ENCODE data around the gene STXBP5. TPM values are rescaled to one million over a fixed set of nuclear protein-coding genes. Genes with fewer than 3 reads are reported as not detected.

STXBP5 gene
- total and polyA plus RNA-seq, 2 of the 13 experiments (the other 11 are each of a cell fraction or from before 2014, with no cell fraction given), result 8.8 to 19.4 TPM

- no peak overlapping the region for H3K4me3 ChIP-seq (replicated peaks in 1 of 3; ENCODE audit: insufficient read depth in 1 of 3, low read depth in 2 of 3, low read length in 3 of 3)
- H3K4me2 ChIP-seq (ENCODE audit: low read depth, low read length), result no peak overlapping the region
- no peaks in the 10 kb centered on the region for H3K4me1 ChIP-seq (ENCODE audit: insufficient read depth, low read length)
- TF ChIP-seq ZNF17 (CRISPR knock-in tag; IDR thresholded peaks at IDR 0.05) (no peak), ZNF292 (CRISPR knock-in tag; IDR thresholded peaks at IDR 0.05; ENCODE audit: borderline replicate concordance, low read depth) (no peak), RFX3 (CRISPR knock-in tag; IDR thresholded peaks at IDR 0.05) (no peak), ZNF383 (CRISPR knock-in tag; IDR thresholded peaks at IDR 0.05; ENCODE audit: borderline replicate concordance) (no peak), ZSCAN31 (CRISPR knock-in tag; IDR thresholded peaks at IDR 0.05; ENCODE audit: low read depth) (no peak)
- 89% methylated on average over 6 of the region's 6 CpGs for WGBS (ENCODE audit: low lambda C conversion rate)
- in situ Hi-C loops (cut with HindIII; ENCODE audit: extremely low pct_ligation_motif_present, low pct_unique_long_range_greater_than_20kb) (loop anchor here (25.0 kb wide), 1 partner anchor 777 kb away; no protein-coding TSS in a partner anchor), intact Hi-C loops (cut with micrococcal nuclease; ENCODE audit: unreplicated experiment) (no loop called here)
- H4K20me1 ChIP-seq (ENCODE audit: insufficient read depth, low read length), result no peaks in the 10 kb centered on the region; the same call in 1 of the 2 replicates
- H3K27ac ChIP-seq (ENCODE audit: extremely low read length, insufficient read depth, low read length), result no peak overlapping the region
- ChIA-PET POLR2A (no interaction called here), CTCF (ENCODE audit: low intra/inter-chr PET ratio, low total read pairs) (no interaction called here)
- DNase-seq (ENCODE audit: low spot score) (no peak), FAIRE-seq (no peak), ATAC-seq (no peak)
- H3K9ac ChIP-seq (ENCODE audit: insufficient read depth, low read depth, low read length), result no peak overlapping the region
- no TSS peak for BruUV-seq (replicated peaks)
- no peaks in the 10 kb centered on the region for H3K27me3 ChIP-seq (ENCODE audit: control insufficient read depth in 1 of 2, insufficient read depth in 2 of 2, low read length in 2 of 2)
- H3K79me2 ChIP-seq (ENCODE audit: insufficient read depth, low read length), result no peaks in the 10 kb centered on the region
- H2AFZ ChIP-seq (ENCODE audit: low read length), result no peak overlapping the region
- H3K9me3 ChIP-seq (ENCODE audit: low read length), result no peaks in the 10 kb centered on the region
- peaks cover 4 to 7% of the 10 kb centered on the region in 2 experiments for H3K36me3 ChIP-seq (replicated peaks in 1 of 2; ENCODE audit: control insufficient read depth in 1 of 2, insufficient read depth in 2 of 2, low read length in 2 of 2)
These were observed 180.8 kb downstream of the STXBP5 start for GRCh38 chr6:147384737-147385710.

- DNase-seq (ENCODE audit: low spot score) (no peak), ATAC-seq (no peak), FAIRE-seq (no peak)
- WGBS (ENCODE audit: low lambda C conversion rate), result 96% methylated on average over 1 of the region's 1 CpG
- in situ Hi-C loops (cut with HindIII; ENCODE audit: extremely low pct_ligation_motif_present, low pct_unique_long_range_greater_than_20kb) (loop anchor here (25.0 kb wide), 1 partner anchor 773 kb away; no protein-coding TSS in a partner anchor), intact Hi-C loops (cut with micrococcal nuclease; ENCODE audit: unreplicated experiment) (no loop called here)
- no peaks in the 10 kb centered on the region for H3K9me3 ChIP-seq (ENCODE audit: low read length)
- POLR2A ChIA-PET, result no interaction called here
- H4K20me1 ChIP-seq (ENCODE audit: insufficient read depth, low read length), result no peaks in the 10 kb centered on the region; the same call in 1 of the 2 replicates
- CTCF ChIA-PET (ENCODE audit: low intra/inter-chr PET ratio, low total read pairs), result no interaction called here
- peaks cover 8% of the 10 kb centered on the region for H3K4me1 ChIP-seq (ENCODE audit: insufficient read depth, low read length)
- no peaks in the 10 kb centered on the region for H3K27me3 ChIP-seq (ENCODE audit: control insufficient read depth in 1 of 2, insufficient read depth in 2 of 2, low read length in 2 of 2)
- no peak overlapping the region for H3K27ac ChIP-seq (ENCODE audit: extremely low read length, insufficient read depth, low read length)
- no peak overlapping the region for H3K4me3 ChIP-seq (replicated peaks in 1 of 3; ENCODE audit: insufficient read depth in 1 of 3, low read depth in 2 of 3, low read length in 3 of 3)
- H3K79me2 ChIP-seq (ENCODE audit: insufficient read depth, low read length), result no peaks in the 10 kb centered on the region
- BruUV-seq (replicated peaks), result no TSS peak
- H3K9ac ChIP-seq (ENCODE audit: insufficient read depth, low read depth, low read length), result no peak overlapping the region
- H3K4me2 ChIP-seq (ENCODE audit: low read depth, low read length), result no peak overlapping the region
- H2AFZ ChIP-seq (ENCODE audit: low read length), result no peak overlapping the region
- H3K36me3 ChIP-seq (replicated peaks in 1 of 2; ENCODE audit: control insufficient read depth in 1 of 2, insufficient read depth in 2 of 2, low read length in 2 of 2), result peaks cover 2 to 6% of the 10 kb centered on the region in 2 experiments; a peak in 4 of 5 replicates
- TF ChIP-seq REST (IDR thresholded peaks at IDR 0.05; ENCODE audit: borderline replicate concordance in 1 of 2, low read depth in 1 of 2, low read length in 2 of 2) (no peak), SRSF9 (IDR thresholded peaks at IDR 0.05; ENCODE audit: borderline replicate concordance, insufficient read depth, low read depth, low read length, poor library complexity, severe bottlenecking) (no peak), IKZF1 (IDR thresholded peaks at IDR 0.05) (no peak), ZNF605 (CRISPR knock-in tag; IDR thresholded peaks at IDR 0.05) (no peak), ZNF740 (CRISPR knock-in tag; IDR thresholded peaks at IDR 0.05) (no peak), ZBTB14 (CRISPR knock-in tag; IDR thresholded peaks at IDR 0.05) (no peak), SNRNP70 (IDR thresholded peaks at IDR 0.05; ENCODE audit: low read depth, low read length) (no peak)
These were observed 185.2 kb downstream of the STXBP5 start for GRCh38 chr6:147389463-147389862.
